HG03378 (cell line): ENCODE results near the gene EHBP1L1.
"Not testable (repeated sequence)": the region's sequence is repeated elsewhere in the genome, so short reads cannot be mapped to it uniquely, and the experiment has no call there.

Experiments
- ATAC-seq: cut with Tn5 transposase; IDR thresholded peaks from one replicate; pipeline ENCODE4 v1.9.1; 2021; ENCODE audit warnings: mild to moderate bottlenecking, moderate library complexity; ENCODE audit not compliant: unreplicated experiment

EHBP1L1 gene

DNA sequence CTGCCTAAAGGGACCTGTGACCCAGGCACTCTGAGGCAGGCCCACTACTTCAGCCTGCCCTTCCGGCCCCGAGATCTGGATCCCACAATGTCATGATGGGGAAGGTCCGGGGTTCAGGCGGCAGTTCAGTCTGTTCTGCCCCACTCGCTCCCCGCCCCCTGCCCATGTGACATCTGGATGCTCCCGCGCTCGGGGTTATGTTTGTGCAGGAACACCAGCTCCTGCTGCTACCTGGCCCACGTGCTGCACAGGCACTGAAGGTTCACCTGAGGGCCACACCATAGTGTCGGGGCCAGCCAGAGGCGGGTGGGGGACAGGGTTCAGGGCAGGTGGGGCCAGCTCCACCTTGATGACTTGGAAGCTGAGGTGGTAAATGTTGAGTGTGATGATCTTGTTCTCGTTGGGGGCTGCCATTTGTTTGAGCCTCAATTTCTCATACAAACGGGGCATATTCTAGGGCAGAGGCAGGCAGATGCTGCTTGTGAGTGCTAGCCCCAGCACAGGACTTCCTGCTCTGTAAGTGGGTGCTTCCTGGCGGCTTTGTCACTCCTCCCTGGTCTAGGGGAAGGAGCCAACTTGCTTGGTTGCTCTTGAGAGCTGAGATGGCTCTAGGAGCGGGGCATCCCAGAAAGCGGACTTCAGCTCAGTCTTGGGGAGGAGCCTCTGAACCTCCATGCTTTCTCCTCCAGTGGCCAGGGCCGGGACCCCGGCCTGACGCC lies 57.7 kb downstream of the EHBP1L1 start:
- no peak for ATAC-seq

DNA sequence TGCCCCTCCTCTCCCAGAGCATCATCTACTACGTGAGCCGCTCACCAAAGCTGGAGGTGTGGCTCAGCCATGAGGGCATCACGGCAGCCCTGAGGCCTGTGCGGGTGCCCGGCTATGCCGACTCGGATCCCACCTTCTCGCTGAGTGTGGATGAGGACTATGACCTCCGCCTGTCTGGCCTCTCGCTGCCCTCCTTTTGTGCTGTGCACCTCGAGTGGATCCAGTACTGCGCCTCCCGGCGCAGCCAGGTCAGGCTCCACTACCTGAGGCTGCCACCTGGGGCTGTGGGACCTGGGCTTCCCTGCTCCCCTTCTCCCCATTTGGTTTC lies 58.2 kb downstream of the EHBP1L1 start:
- no peak for ATAC-seq

DNA sequence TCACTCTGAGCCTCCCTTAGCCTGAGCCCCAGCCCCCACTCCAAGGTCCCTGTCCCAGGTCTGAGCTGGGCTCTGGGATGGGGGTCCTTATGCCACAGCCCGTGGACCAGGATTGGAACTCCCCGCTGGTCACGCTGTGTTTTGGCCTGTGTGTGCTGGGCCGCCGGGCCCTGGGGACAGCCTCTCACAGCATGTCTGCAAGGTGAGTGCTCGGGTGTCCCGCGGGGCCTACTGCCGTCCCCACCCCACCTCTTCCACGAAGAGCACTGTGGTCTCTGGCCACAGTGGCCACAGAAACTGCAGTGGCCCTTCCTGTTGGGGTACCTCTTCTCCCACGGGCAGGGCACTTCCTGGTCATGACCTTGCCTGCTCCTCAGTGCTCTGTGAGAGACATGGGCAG lies 58.6 kb downstream of the EHBP1L1 start:
- no peak for ATAC-seq

GRCh38 chr11:65634905-65635731 lies 59.3 kb downstream of the EHBP1L1 start:
- ATAC-seq: no peak

DNA sequence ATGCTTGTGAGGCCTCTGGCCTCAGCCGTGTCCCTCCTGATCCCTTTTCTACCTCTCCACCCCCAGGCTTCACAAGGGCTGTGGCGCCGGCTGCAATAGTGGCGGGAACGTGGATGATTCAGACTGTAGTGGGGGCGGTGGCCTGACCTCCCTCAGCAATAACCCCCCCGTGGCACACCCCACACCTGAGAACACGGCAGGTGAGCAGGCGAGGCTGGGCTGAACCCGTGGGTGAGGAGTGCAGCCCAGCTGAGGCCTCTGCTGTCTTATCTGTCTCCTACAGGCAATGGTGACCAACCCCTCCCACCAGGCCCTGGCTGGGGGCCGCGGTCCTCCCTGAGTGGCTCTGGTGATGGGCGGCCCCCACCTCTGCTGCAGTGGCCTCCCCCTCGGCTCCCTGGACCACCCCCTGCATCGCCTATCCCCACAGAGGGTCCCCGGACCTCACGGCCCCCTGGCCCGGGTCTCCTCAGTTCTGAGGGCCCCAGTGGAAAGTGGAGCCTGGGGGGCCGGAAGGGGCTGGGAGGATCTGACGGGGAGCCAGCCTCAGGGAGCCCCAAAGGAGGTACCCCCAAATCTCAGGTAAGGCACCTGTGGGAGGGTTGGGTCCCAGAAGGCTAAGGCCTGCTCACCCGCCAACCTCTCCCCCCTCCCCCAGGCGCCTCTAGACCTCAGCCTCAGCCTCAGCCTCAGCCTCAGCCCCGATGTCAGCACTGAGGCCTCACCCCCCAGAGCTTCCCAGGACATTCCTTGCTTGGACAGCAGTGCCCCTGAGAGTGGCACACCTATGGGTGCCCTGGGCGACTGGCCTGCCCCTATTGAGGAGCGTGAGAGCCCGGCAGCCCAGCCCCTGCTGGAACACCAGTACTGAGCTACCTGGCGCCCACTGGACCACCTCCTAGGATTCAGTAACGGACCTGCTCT lies 60.5 kb downstream of the EHBP1L1 start:
- no peak for ATAC-seq

DNA sequence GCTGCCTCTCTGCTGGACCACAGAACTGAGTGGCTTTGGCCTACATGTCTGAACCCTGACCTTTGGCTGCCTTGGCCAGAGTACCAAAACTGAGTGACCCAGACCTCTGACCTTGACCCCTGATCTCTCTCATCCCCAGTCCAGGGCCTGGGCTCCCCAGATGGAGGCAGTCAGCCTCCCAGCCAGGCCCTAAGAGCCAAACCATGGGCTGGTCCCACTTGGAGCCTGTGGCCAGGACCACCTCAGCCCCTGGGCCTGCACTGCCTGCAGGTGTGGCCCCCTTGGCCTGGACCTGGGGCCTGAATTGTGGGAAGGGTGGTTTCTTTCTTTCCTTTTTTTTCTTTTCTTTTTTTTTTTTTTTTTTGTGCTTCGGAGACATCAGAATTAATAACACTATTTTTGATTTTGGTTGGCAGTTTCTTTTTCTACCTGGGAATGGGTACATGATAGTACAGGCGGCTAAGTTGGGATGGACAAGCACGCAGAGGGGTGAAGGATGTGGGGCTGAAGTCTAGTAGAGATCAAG lies 61.2 kb downstream of the EHBP1L1 start:
- no peak for ATAC-seq

DNA sequence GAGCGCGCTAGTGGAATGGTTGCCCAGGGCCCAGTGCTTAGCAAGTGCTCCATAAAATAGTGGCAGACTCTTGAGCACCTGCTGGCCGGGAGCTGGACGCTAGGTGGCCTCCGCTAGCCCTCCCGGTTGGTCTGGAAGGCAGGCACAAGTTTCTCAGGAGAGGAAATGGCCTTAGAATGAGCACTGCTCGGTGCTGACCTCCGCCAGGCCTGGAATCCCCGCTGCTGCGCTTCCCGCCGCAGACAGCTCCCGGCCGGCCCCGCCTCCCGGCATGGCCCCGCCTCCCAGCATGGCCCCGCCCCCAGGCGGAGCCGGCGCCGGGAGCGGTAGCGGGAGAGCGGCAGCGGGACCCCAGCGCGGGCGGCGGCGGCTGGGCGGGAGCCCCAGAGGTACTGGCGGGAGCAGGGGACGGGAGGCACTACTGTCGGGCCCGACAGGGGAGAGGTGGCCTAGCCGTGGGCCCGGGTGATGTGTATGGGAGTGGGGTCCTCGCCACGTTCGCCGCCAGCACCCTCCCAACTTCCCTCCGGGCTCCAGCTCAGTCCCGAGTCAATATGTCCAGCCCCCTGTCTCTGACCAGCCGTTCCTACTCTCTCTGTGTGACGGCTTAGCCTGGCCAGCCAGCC lies 62.1 kb downstream of the EHBP1L1 start, which contains the start of gene SIPA1:
Gene SIPA1 (plus strand): TSS at position 308 of the 626 bp plus-strand sequence. CDS start 2,821 bp downstream, outside the sequence.
- ATAC-seq: no peak

DNA sequence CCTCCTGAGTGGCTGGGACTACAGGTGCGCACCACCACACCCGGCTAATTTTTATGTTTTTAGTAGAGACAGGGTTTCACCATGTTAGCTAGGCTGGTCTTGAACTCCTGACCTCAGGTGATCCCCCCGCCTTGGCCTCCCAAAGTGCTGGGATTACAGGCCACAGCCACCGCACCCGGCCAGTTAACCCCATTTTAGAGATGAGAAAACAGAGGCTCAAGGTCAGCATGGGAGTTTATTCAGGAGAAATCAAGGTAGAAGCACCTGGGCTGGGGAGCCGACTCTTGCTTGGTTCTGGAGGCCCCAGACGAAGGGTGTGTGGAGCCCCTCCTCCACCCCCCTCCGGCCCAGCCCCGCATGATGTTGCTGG lies 63.4 kb downstream of the EHBP1L1 start:
- not testable (repeated sequence) for ATAC-seq

DNA sequence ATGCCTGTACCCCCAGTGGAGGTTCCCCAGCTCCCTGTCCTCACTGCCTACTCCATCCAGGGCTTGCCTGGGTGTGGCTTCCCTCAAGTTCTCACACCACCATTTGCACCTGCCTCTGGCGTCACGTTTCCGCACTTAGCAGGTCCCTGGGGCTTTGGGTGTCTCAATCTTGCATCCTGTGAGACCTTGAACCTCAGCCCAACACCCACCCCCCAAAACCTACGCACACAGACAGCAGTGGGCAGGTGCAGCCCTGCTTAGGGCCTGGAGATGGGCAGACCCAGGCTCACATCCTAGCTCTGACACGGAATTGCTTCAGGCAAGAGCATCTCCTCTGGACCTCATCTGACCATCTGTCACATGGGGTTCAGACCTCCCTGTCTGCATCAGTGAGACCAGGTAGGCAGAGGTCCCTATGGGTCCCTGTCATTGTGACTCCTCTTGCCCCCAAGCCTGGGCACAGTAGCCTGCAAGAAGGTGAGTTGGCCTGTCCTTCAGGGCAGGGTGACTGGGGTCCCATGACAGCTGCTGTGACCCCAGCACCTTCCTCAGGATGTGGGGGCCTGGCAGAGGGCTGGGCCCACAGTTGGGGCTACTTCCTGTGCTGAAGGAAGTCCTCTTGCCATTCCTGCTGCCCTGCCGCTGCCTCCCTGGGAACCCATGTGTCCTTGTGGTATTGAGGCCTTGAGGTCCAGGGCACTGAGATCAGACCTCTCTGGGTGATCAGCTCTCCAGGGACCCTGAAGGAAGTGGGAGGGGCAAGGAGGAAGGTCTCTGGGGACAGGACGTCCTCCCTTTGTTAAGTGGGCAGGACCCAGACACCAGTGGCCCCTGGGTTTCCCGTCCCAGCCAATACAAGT lies 64.0 kb downstream of the EHBP1L1 start:
- no peak for ATAC-seq

- no peak for ATAC-seq
Observed at GRCh38 chr11:65640483-65641296, 64.8 kb downstream of the EHBP1L1 start.

GRCh38 chr11:65641297-65642013 lies 65.6 kb downstream of the EHBP1L1 start:
- no peak for ATAC-seq
